T-helper 17 cell (primary cell): ENCODE measurements around the gene DPH6. TPM values are rescaled to one million over a fixed set of nuclear protein-coding genes. Genes with fewer than 3 reads are reported as not detected.

Experiments
- ATAC-seq: fragments of 150-1000 bp; cut with Tn5 transposase; 2 replicates; pipeline ENCODE4 v1.10.0; 2021; ENCODE audit warnings: mild to moderate bottlenecking, moderate library complexity
- DNase-seq, 3 donors: peaks; one replicate each; pipeline versions ENCODE4 v3.0.0 to v3.0.0-alpha.2; 2020 to 2021
- H3K9me3 ChIP-seq: one replicate; pipeline ENCODE4 v1.7.0; 2013; ENCODE audit warnings: low read length, mild to moderate bottlenecking; ENCODE audit not compliant: control insufficient read depth, poor library complexity, severe bottlenecking
- H3K27ac Mint-ChIP-seq: one replicate; pipeline ENCODE4 v1.8.0; 2022; ENCODE audit warnings: mild to moderate bottlenecking, moderate library complexity, mixed read lengths
- H3K27me3 Mint-ChIP-seq: one replicate; pipeline ENCODE4 v1.8.0; 2022; ENCODE audit warnings: mixed read lengths
- H3K36me3 Mint-ChIP-seq: one replicate; pipeline ENCODE4 v1.8.0; 2022; ENCODE audit warnings: low read depth, mixed read lengths
- H3K4me1 Mint-ChIP-seq: one replicate; pipeline ENCODE4 v1.8.0; 2022; ENCODE audit warnings: mild to moderate bottlenecking, mixed read lengths
- H3K4me3 Mint-ChIP-seq: one replicate; pipeline ENCODE4 v1.8.0; 2022; ENCODE audit warnings: mild to moderate bottlenecking, moderate library complexity, mixed read lengths
- total RNA-seq, 4 donors: library from RNA in 2 of 4; stranded (reverse) in 2 of 4; gene quantifications; one replicate each; pipeline ENCODE4 v1.2.3 and lab custom pipeline; 2022 to 2026

The DPH6 gene
- total RNA-seq, 2 donors from 2014 or later = 13.6 to 14.3 TPM

DNA sequence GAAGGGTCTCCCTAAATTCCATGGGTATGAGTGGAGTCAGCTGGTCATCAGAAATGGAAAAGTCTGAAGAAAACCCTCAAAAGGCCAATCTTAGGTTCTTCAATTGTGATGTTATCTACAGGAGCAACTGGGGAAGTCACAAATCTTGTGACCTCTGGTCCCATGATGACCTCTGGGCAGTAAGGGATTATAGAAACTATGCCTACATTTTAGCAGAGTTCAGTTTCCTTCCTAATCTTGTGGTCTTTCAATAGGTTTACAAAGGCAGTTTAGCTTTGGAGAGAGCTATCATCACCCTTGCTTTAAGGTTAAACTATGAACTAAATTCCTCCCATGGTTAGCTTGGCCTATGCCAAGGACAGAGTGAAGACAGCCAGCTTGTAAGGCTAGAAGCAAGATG is 225.1 kb downstream of the DPH6 start:
- DNase-seq (no peak), ATAC-seq (no peak)
- H3K4me1 Mint-ChIP-seq = no peaks in the 10 kb centered on the region
- H3K9me3 ChIP-seq = no peaks in the 10 kb centered on the region
- H3K36me3 Mint-ChIP-seq = no peaks in the 10 kb centered on the region
- no peaks in the 10 kb centered on the region for H3K27me3 Mint-ChIP-seq
- H3K27ac Mint-ChIP-seq = no peak overlapping the region
- no peak overlapping the region for H3K4me3 Mint-ChIP-seq
